ENCODE measurements around the gene DYSF. TPM values are rescaled to one million over a fixed set of nuclear protein-coding genes. Genes with fewer than 3 reads are reported as not detected.
A peak's percentile ranks its signal among the peaks of the same experiment; 100 is the strongest.

The DYSF gene
- total RNA-seq, 1 donor from 2014 or later: 4.2 TPM

DNA sequence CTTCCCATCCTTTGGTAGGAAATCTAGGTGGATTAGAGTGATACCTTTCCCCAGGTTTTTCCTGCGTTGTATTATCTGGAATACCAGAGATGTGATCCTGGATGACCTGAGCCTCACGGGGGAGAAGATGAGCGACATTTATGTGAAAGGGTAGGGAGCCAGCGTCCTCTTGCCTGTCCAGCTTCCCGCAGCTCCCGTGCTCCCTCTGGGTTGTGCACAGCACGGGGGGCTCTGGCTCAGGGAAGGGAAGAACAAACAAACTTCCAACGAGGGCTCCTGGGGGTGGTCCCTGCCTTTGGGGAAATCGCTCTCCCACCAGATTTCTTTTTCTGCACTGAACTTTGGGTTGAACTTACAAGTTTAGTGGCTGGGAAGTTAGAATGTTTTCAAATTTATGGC, 215.7 kb downstream of the DYSF start:
- peaks cover 1% of the 10 kb centered on the region for H3K27me3 Mint-ChIP-seq
- no peak for DNase-seq (ENCODE audit: extremely low spot score, unreplicated experiment)
- H3K4me3 Mint-ChIP-seq: no peak overlapping the region
- no peaks in the 10 kb centered on the region for H3K9me3 Mint-ChIP-seq
- no peak overlapping the region for H3K27ac Mint-ChIP-seq
- TF ChIP-seq, protein P1, sequence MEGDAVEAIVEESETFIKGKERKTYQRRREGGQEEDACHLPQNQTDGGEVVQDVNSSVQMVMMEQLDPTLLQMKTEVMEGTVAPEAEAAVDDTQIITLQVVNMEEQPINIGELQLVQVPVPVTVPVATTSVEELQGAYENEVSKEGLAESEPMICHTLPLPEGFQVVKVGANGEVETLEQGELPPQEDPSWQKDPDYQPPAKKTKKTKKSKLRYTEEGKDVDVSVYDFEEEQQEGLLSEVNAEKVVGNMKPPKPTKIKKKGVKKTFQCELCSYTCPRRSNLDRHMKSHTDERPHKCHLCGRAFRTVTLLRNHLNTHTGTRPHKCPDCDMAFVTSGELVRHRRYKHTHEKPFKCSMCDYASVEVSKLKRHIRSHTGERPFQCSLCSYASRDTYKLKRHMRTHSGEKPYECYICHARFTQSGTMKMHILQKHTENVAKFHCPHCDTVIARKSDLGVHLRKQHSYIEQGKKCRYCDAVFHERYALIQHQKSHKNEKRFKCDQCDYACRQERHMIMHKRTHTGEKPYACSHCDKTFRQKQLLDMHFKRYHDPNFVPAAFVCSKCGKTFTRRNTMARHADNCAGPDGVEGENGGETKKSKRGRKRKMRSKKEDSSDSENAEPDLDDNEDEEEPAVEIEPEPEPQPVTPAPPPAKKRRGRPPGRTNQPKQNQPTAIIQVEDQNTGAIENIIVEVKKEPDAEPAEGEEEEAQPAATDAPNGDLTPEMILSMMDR (conservative IDR thresholded peaks at IDR 0.05): no peak
- peaks cover 6% of the 10 kb centered on the region for H3K4me1 Mint-ChIP-seq (ENCODE audit: unreplicated experiment)
- H3K36me3 Mint-ChIP-seq: peaks cover 4% of the 10 kb centered on the region

DNA sequence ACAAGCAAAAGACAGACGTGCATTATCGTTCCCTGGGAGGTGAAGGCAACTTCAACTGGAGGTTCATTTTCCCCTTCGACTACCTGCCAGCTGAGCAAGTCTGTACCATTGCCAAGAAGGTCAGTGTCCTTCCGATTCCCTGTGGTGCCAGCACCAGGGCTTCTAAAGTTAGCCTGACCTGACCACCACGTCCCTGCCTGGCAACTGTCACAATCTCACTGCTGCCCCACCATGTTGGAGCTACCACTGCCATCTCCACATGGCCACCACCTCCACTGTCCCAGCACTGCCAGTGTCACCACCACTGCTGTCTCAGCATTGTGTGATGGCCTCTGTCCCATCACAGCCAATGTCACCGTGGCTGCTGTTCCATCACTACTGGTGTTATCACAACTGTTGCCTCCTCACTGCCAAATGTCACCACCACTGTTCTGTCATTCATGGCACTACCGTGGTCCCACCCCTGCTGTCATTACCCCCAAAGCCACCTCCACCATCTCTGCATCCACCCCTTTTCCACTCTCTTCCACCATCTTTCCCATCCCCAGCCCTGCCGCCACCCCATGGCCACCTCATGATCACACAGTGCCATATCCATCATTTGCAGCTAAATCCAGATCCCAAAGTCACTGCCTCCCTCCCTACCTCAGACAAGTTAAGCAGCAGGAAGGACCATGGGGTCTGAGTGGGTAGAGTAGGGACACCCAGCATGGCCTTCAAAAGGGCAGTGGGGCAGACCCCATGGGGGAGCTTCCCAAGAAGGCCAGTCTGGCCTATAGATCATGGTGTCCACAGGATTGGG, 216.5 kb downstream of the DYSF start:
- DNase-seq (ENCODE audit: extremely low spot score, unreplicated experiment): no peak
- Mint-ChIP-seq H3K36me3 (peaks cover 4% of the 10 kb centered on the region), H3K9me3 (no peaks in the 10 kb centered on the region), H3K27me3 (peaks cover 3% of the 10 kb centered on the region), H3K4me3 (no peak overlapping the region), H3K4me1 (ENCODE audit: unreplicated experiment) (peaks cover 6% of the 10 kb centered on the region), H3K27ac (no peak overlapping the region)
- TF ChIP-seq, protein P1 (conservative IDR thresholded peaks at IDR 0.05): no peak

DNA sequence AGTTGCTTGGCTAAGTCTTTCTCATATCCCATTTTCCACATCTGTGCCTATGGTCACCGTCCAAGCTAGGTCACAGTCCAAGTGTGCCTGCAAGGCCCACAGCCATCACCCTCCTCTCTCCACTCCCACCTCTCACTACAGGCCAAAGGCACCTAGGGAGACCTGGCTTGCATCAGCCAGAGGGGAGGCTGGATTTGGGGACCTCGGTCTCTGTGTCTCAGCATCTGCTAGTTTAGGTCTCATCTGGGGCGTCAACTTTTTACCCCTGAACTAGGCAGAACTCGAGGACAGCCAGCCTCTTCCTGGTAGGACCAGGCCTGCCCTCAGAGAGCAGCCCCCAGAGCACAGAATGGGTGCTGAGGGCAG, 217.1 kb downstream of the DYSF start:
- no peak for DNase-seq (ENCODE audit: extremely low spot score, unreplicated experiment)
- Mint-ChIP-seq H3K4me1 (ENCODE audit: unreplicated experiment) (peaks cover 6% of the 10 kb centered on the region), H3K27ac (no peak overlapping the region), H3K9me3 (no peaks in the 10 kb centered on the region), H3K4me3 (no peak overlapping the region), H3K36me3 (peaks cover 4% of the 10 kb centered on the region), H3K27me3 (peaks cover 3% of the 10 kb centered on the region)
- TF ChIP-seq, protein P1 (conservative IDR thresholded peaks at IDR 0.05): no peak

DNA sequence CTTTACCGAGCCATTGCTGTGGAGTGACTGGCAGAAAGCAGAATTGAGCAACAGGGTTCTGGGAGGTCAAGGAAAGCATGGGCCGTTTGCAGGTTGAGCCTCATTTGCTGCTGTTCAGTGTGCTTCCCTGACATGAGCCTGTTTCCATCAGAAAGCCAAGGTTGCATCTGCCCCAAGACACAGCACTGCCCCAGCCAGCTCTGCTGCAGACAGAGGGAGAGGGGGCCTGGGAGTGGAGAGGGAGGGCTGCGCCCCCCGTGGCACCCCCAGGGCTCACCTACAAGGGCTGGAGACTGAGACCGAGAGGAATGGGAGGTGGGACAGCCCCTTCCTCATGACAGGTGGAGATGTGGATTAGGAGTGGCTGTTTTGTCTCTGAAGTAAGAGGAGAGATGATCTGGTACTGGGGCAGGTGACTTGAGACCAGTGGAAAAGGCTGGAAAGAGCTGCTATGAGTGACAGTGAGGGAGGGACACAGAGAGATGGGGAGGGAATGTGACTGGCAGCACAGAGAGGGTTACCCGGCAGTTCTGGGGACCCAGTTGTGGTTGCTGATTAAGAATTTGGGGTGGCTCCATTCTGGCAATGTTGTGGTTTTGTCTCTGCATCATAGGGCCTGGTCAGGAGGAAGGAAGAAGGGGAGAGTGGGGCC, 218.0 kb downstream of the DYSF start:
- H3K9me3 Mint-ChIP-seq: no peaks in the 10 kb centered on the region

DNA sequence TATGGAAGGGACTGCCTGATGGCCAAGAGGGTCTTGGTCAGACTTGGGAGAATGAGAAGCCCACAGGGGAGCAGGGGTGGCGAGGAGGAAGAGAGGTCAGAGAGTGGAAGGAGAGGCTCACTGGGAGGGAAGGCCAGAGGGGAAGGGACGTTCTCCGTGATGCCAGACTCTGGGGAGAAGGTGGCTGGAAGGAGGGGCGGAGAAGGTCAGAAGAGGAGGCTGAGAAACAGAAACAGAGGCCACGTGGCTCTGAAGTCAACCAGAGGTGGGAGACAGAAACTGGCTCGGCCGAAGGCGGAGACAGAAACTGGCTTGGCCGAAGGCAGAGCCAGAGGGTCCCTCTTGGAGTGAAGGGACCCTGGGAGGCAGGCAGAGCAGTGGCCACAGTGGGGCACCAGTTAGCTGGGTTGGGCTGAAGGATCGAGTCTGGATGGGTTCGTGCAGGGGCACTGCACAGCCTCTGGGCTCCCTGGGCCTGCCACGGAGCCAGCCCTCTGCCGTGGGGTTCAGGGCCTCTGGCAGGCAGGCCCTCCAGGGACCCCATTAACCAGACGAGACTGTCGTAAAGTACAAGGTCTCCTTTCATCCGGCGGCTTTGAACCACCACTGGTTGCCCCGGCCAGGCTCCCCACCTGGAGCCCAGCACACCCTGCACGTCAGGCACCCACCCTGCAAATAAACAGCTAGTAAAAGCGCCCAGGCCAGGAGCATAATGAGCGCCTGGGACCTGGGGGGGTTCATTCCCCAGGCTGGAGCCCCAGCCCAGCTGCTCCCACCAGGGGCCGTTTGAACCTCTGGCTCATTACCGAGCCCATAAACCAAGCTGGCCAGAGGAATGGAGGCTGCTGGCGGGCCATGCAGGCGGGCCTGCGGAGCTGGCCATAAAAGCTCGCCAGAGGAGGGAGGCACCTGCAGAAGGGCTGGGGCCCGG, 218.8 kb downstream of the DYSF start:
- TF ChIP-seq, protein P1 (conservative IDR thresholded peaks at IDR 0.05): peak; percentile 35
- DNase-seq (ENCODE audit: extremely low spot score, unreplicated experiment): peak; percentile 67
- Mint-ChIP-seq H3K4me1 (ENCODE audit: unreplicated experiment) (peaks cover 6% of the 10 kb centered on the region), H3K27ac (peak overlapping the region; percentile 50), H3K4me3 (no peak overlapping the region), H3K9me3 (peaks cover 4% of the 10 kb centered on the region), H3K36me3 (peaks cover 4% of the 10 kb centered on the region), H3K27me3 (peaks cover 3% of the 10 kb centered on the region)

More for the DNA sequence above, 218.0 kb downstream of the DYSF start:
- Mint-ChIP-seq H3K4me3 (no peak overlapping the region), H3K4me1 (ENCODE audit: unreplicated experiment) (peaks cover 6% of the 10 kb centered on the region), H3K27ac (peak overlapping the region; percentile 50), H3K36me3 (peaks cover 4% of the 10 kb centered on the region), H3K27me3 (peaks cover 3% of the 10 kb centered on the region)
- peak; percentile 56 for DNase-seq (ENCODE audit: extremely low spot score, unreplicated experiment)
- TF ChIP-seq, protein P1 (conservative IDR thresholded peaks at IDR 0.05): no peak

Data from type B pancreatic cell (in vitro differentiated cells).